ENCODE results near the gene GABBR2.

DNA sequence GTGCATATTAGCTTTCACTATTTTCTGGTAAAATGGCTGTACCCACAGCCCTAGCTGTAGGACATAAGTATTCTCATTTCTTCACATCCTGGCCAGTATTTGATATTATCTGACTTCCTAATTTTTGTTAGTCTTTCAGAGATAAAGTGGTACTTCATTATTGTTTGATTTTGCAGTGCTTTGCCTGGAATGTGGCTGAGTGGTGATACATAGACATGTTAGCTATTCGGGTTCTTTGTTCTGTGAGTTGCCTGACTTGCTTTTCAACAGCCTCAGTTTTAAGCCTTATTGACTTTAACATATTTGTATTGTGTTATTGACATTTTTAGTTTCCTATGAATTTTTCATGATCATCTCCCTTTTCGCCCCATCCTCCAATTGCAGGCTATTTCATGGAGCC is 161.1 kb downstream of the GABBR2 start:
- TF ChIP-seq CTCF (IDR thresholded peaks at IDR 0.05), result no peak
- TF ChIP-seq SMC3 (IDR thresholded peaks at IDR 0.05; ENCODE audit: low read depth, low read length), result no peak
- TF ChIP-seq POLR2AphosphoS5 (IDR thresholded peaks at IDR 0.05; ENCODE audit: low read depth, low read length), result no peak
- TF ChIP-seq YY1 (IDR thresholded peaks at IDR 0.05; ENCODE audit: low read depth), result no peak
- TF ChIP-seq TAF1 (IDR thresholded peaks at IDR 0.05; ENCODE audit: borderline replicate concordance, low read depth, low read length), result no peak
- TF ChIP-seq CHD2 (IDR thresholded peaks at IDR 0.05; ENCODE audit: low read length, partially characterized antibody), result no peak
- TF ChIP-seq, protein P1, sequence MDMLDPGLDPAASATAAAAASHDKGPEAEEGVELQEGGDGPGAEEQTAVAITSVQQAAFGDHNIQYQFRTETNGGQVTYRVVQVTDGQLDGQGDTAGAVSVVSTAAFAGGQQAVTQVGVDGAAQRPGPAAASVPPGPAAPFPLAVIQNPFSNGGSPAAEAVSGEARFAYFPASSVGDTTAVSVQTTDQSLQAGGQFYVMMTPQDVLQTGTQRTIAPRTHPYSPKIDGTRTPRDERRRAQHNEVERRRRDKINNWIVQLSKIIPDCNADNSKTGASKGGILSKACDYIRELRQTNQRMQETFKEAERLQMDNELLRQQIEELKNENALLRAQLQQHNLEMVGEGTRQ (IDR thresholded peaks at IDR 0.05; ENCODE audit: borderline replicate concordance, low read depth, low read length), result no peak
- TF ChIP-seq JUND (IDR thresholded peaks at IDR 0.05), result no peak
- no peak for TF ChIP-seq MXI1 (IDR thresholded peaks at IDR 0.05; ENCODE audit: low read depth, low read length)
- no peak for TF ChIP-seq RFX5 (IDR thresholded peaks at IDR 0.05; ENCODE audit: low read length)
- no peak for TF ChIP-seq NFIC (IDR thresholded peaks at IDR 0.05; ENCODE audit: borderline replicate concordance)
- TF ChIP-seq, protein P2, sequence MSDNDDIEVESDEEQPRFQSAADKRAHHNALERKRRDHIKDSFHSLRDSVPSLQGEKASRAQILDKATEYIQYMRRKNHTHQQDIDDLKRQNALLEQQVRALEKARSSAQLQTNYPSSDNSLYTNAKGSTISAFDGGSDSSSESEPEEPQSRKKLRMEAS (IDR thresholded peaks at IDR 0.05; ENCODE audit: low read depth), result no peak
- TF ChIP-seq FOXM1 (IDR thresholded peaks at IDR 0.05; ENCODE audit: low read depth), result no peak
- TF ChIP-seq, protein P3, sequence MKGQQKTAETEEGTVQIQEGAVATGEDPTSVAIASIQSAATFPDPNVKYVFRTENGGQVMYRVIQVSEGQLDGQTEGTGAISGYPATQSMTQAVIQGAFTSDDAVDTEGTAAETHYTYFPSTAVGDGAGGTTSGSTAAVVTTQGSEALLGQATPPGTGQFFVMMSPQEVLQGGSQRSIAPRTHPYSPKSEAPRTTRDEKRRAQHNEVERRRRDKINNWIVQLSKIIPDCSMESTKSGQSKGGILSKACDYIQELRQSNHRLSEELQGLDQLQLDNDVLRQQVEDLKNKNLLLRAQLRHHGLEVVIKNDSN (IDR thresholded peaks at IDR 0.05; ENCODE audit: borderline replicate concordance, low read depth), result no peak
